ENCODE data around the gene RNF138.

DNA sequence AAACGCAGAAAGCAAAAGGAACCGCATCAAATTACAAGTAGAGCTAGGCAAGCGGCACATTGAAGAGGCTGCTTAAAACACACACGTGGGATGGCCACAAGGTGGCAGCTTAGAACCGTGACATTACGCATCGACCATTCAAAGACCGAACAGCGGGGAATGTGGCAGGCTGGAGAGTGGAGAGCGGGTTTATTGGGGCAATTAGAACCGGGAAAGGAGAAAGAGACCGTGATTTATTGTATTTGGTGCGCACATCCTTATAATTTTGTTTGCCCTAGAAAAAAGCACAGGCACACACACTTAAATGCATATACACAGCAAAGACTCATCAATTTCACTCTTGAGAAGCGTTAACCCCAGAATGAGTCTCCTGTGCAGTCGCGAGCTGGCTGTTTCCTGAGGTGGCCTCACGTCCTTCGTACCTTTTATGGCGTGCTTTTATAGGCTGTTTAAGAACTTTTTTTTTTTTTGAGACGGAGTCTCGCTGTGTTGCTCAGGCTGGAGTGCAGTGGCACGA lies 66.5 kb downstream of the RNF138 start:
- TF ChIP-seq, protein P1, sequence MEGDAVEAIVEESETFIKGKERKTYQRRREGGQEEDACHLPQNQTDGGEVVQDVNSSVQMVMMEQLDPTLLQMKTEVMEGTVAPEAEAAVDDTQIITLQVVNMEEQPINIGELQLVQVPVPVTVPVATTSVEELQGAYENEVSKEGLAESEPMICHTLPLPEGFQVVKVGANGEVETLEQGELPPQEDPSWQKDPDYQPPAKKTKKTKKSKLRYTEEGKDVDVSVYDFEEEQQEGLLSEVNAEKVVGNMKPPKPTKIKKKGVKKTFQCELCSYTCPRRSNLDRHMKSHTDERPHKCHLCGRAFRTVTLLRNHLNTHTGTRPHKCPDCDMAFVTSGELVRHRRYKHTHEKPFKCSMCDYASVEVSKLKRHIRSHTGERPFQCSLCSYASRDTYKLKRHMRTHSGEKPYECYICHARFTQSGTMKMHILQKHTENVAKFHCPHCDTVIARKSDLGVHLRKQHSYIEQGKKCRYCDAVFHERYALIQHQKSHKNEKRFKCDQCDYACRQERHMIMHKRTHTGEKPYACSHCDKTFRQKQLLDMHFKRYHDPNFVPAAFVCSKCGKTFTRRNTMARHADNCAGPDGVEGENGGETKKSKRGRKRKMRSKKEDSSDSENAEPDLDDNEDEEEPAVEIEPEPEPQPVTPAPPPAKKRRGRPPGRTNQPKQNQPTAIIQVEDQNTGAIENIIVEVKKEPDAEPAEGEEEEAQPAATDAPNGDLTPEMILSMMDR (IDR thresholded peaks at IDR 0.05; ENCODE audit: low read depth, low read length, poor library complexity, severe bottlenecking), result peak; percentile 87
- TF ChIP-seq EZH2phosphoT487 (IDR thresholded peaks at IDR 0.05; ENCODE audit: borderline replicate concordance, low read length), result no peak
